Lower lobe of right lung (tissue), 2 donors: ENCODE data around the gene SYT7. TPM values are rescaled to one million over a fixed set of nuclear protein-coding genes. Genes with fewer than 3 reads are reported as not detected.
A peak's percentile ranks its signal among the peaks of the same experiment; 100 is the strongest.

Experiments
- ATAC-seq, 2 donors: fragments of 200-7000 bp; cut with Tn5 transposase; one replicate each; pipeline ENCODE4 v1.9.1; 2020 to 2022; ENCODE audit warnings: mild to moderate bottlenecking in 2 of 2, moderate library complexity in 2 of 2
- DNase-seq: peaks from one replicate; pipeline ENCODE4 v3.0.0-alpha.2; 2020
- H3K27ac ChIP-seq: fragments of 200-600 bp; one replicate; pipeline ENCODE4 v1.8.0; 2022
- H3K27me3 ChIP-seq: fragments of 200-600 bp; one replicate; pipeline ENCODE4 v1.8.0; 2022; ENCODE audit warnings: low read depth
- H3K36me3 ChIP-seq: fragments of 200-600 bp; one replicate; pipeline ENCODE4 v1.8.0; 2022; ENCODE audit warnings: mild to moderate bottlenecking
- H3K4me1 ChIP-seq: fragments of 200-600 bp; one replicate; pipeline ENCODE4 v1.8.0; 2022
- H3K4me3 ChIP-seq: fragments of 200-600 bp; one replicate; pipeline ENCODE4 v1.8.0; 2022; ENCODE audit warnings: mild to moderate bottlenecking
- H3K9me3 ChIP-seq: fragments of 200-600 bp; one replicate; pipeline ENCODE4 v1.8.0; 2022
- CTCF ChIP-seq: fragments of 200-600 bp; IDR thresholded peaks from one replicate; pipeline ENCODE4 v1.8.0; 2022; ENCODE audit warnings: antibody characterized with exemption, mild to moderate bottlenecking
- intact Hi-C: fragments of 100-400 bp; cut with DNase I; formaldehyde crosslinking; loops from one replicate; pipeline ENCODE4 v1.11.0; 2022
- total RNA-seq: library from RNA; stranded (reverse); fragmentation: NEBNext Ultra II Directional; extraction: Animal tissue kit (Norgen Biotek cat#: 25700); gene quantifications from one replicate; pipeline ENCODE4 v1.2.1, GENCODE V29; 2021
- donor health status: DM: no; HTN: yes; CAD: no; lungs with severe emphysema.

Gene SYT7
- total RNA-seq, 1 donor from 2014 or later = 3.8 TPM

- H3K4me3 ChIP-seq = no peak overlapping the region
- no peak for TF ChIP-seq CTCF
- no peak for DNase-seq
- no peak for ATAC-seq
- no peaks in the 10 kb centered on the region for H3K27me3 ChIP-seq
- peaks cover 2% of the 10 kb centered on the region for H3K4me1 ChIP-seq
- H3K27ac ChIP-seq = no peak overlapping the region
- no peaks in the 10 kb centered on the region for H3K36me3 ChIP-seq
- intact Hi-C loops = no loop called here
- H3K9me3 ChIP-seq = no peaks in the 10 kb centered on the region
These were observed 56.4 kb downstream of the SYT7 start for GRCh38 chr11:61524446-61524845.

- intact Hi-C loops = no loop called here
- TF ChIP-seq CTCF = no peak
- H3K4me1 ChIP-seq = no peaks in the 10 kb centered on the region
- ATAC-seq (no peak), DNase-seq (no peak)
- H3K27me3 ChIP-seq = peaks cover under 1% of the 10 kb centered on the region
- no peaks in the 10 kb centered on the region for H3K36me3 ChIP-seq
- H3K9me3 ChIP-seq = no peaks in the 10 kb centered on the region
- H3K27ac ChIP-seq = no peak overlapping the region
- no peak overlapping the region for H3K4me3 ChIP-seq
These were observed 58.0 kb downstream of the SYT7 start for GRCh38 chr11:61522881-61523280.

- peaks cover 9% of the 10 kb centered on the region for H3K4me1 ChIP-seq
- no peak overlapping the region for H3K27ac ChIP-seq
- DNase-seq (no peak), ATAC-seq (no peak)
- peaks cover 9% of the 10 kb centered on the region for H3K27me3 ChIP-seq
- no peaks in the 10 kb centered on the region for H3K36me3 ChIP-seq
- no peak overlapping the region for H3K4me3 ChIP-seq
- intact Hi-C loops = no loop called here
- H3K9me3 ChIP-seq = no peaks in the 10 kb centered on the region
- no peak for TF ChIP-seq CTCF
These were observed 62.7 kb downstream of the SYT7 start for GRCh38 chr11:61518032-61518795.

- ATAC-seq = peak; percentile 37 to 59
- DNase-seq = no peak
- Histone ChIP-seq H3K27ac (no peak overlapping the region), H3K9me3 (no peaks in the 10 kb centered on the region), H3K27me3 (peaks cover 19% of the 10 kb centered on the region), H3K4me1 (peaks cover 9% of the 10 kb centered on the region), H3K4me3 (no peak overlapping the region), H3K36me3 (no peaks in the 10 kb centered on the region)
- TF ChIP-seq CTCF = peak; percentile 95
- intact Hi-C loops = no loop called here
These were observed 64.0 kb downstream of the SYT7 start for GRCh38 chr11:61516675-61517572.

GRCh38 chr11:61516191-61516590 lies 64.7 kb downstream of the SYT7 start:
- Histone ChIP-seq H3K27ac (no peak overlapping the region), H3K9me3 (no peaks in the 10 kb centered on the region), H3K4me1 (peaks cover 9% of the 10 kb centered on the region), H3K27me3 (peaks cover 25% of the 10 kb centered on the region), H3K36me3 (no peaks in the 10 kb centered on the region), H3K4me3 (no peak overlapping the region)
- intact Hi-C loops = no loop called here
- no peak for DNase-seq
- ATAC-seq = no peak
- TF ChIP-seq CTCF = no peak
